HepG2 (cell line): Measurements from ENCODE around the gene RAMAC. TPM values are rescaled to one million over a fixed set of nuclear protein-coding genes. Genes with fewer than 3 reads are reported as not detected.

ENCODE experiments used
- AGO1 ChIP-seq: fragments of 200-400 bp; formaldehyde crosslinking; IDR thresholded peaks from 2 replicates; pipeline ENCODE4 v1.6.1; 2017; ENCODE audit warnings: mild to moderate bottlenecking, low read depth, low read length, moderate library complexity; ENCODE audit not compliant: poor library complexity, severe bottlenecking
- DNMT1 ChIP-seq: sonication (generic); formaldehyde crosslinking; IDR thresholded peaks from 2 replicates; pipeline ENCODE4 v1.5.1; 2020; ENCODE audit warnings: mild to moderate bottlenecking, missing genetic modification reagents
- HNRNPLL ChIP-seq: fragments of 200-400 bp; formaldehyde crosslinking; IDR thresholded peaks from 2 replicates; pipeline ENCODE4 v1.6.1; 2017; ENCODE audit warnings: mild to moderate bottlenecking, low read depth, low read length; ENCODE audit not compliant: poor library complexity, severe bottlenecking
- MIER2 ChIP-seq: IDR thresholded peaks from 2 replicates; pipeline ENCODE4 v1.6.1; 2016; ENCODE audit warnings: missing biosample characterization, missing genetic modification reagents
- MXD4 ChIP-seq: IDR thresholded peaks from 2 replicates; pipeline ENCODE4 v1.6.1; 2016; ENCODE audit warnings: mild to moderate bottlenecking, missing biosample characterization, missing genetic modification reagents
- NBN ChIP-seq: fragments of 450-650 bp; conservative IDR thresholded peaks from 2 replicates; pipeline ENCODE4 v1.6.1; 2017
- PCBP2 ChIP-seq: fragments of 200-400 bp; formaldehyde crosslinking; optimal IDR thresholded peaks from 2 replicates; pipeline ENCODE3; 2018; ENCODE audit warnings: low read length, low read depth; ENCODE audit not compliant: poor library complexity, severe bottlenecking
- SSRP1 ChIP-seq: IDR thresholded peaks from 2 replicates; pipeline ENCODE4 v1.6.1; 2016; ENCODE audit warnings: control low read depth
- THAP11 ChIP-seq: IDR thresholded peaks from 2 replicates; pipeline ENCODE4 v1.6.1; 2016; ENCODE audit warnings: missing biosample characterization, missing genetic modification reagents
- TOE1 ChIP-seq: sonication (generic); formaldehyde crosslinking; IDR thresholded peaks from 2 replicates; pipeline ENCODE4 v1.4.0; 2020; ENCODE audit warnings: mild to moderate bottlenecking, missing genetic modification reagents
- XBP1 ChIP-seq: sonication (generic); formaldehyde crosslinking; IDR thresholded peaks from 2 replicates; pipeline ENCODE4 v1.5.0; 2020; ENCODE audit warnings: missing genetic modification reagents
- ZNF446 ChIP-seq: sonication (generic); formaldehyde crosslinking; IDR thresholded peaks from 2 replicates; pipeline ENCODE4 v1.5.0; 2020; ENCODE audit warnings: mild to moderate bottlenecking, missing genetic modification reagents
- ZNF570 ChIP-seq: sonication (generic); formaldehyde crosslinking; IDR thresholded peaks from 2 replicates; pipeline ENCODE4 v1.4.0; 2020; ENCODE audit warnings: mild to moderate bottlenecking, missing genetic modification reagents, borderline replicate concordance
- ZNF652 ChIP-seq: IDR thresholded peaks from 2 replicates; pipeline ENCODE4 v1.6.1; 2016; ENCODE audit warnings: low read depth, borderline replicate concordance
- ZNF672 ChIP-seq: sonication (generic); formaldehyde crosslinking; IDR thresholded peaks from 2 replicates; pipeline ENCODE4 v1.8.1; 2022; ENCODE audit warnings: missing genetic modification reagents
- ZNF775 ChIP-seq: sonication (generic); formaldehyde crosslinking; IDR thresholded peaks from 2 replicates; pipeline ENCODE4 v1.4.0; 2020; ENCODE audit warnings: missing genetic modification reagents, mild to moderate bottlenecking, moderate library complexity, borderline replicate concordance
- ZSCAN12 ChIP-seq: sonication (generic); formaldehyde crosslinking; IDR thresholded peaks from 2 replicates; pipeline ENCODE4 v1.9.0; 2021; ENCODE audit warnings: mild to moderate bottlenecking, missing genetic modification reagents
- polyA plus RNA-seq, 8 experiments: library from polyadenylated mRNA; depleted of rRNA in 3 of 8; stranded (reverse) in 7 of 8; unstranded in 1 of 8; fragments of >200 nt; fragmentation: Illumina TruSeq in 4 of 8; extraction: Trizol in 4 of 8; gene quantifications; 2 replicates each; pipeline versions ENCODE4 v1.2.1 to v1.2.3, GENCODE V29; 2011 to 2016; ENCODE audit warnings: low read depth in 4 of 8, missing spikeins in 1 of 8, mixed read lengths in 1 of 8; ENCODE audit not compliant: insufficient read depth in 1 of 8
- total RNA-seq, 5 experiments: library from RNA; depleted of rRNA; stranded (reverse); fragments of >200 nt; fragmentation: Illumina TruSeq; extraction: Trizol; gene quantifications; 2 replicates each; pipeline ENCODE4 v1.2.3, GENCODE V29; 2016; ENCODE audit warnings: low read depth in 1 of 5
- TF ChIP-seq, protein P1 (sequence below): sonication (generic); formaldehyde crosslinking; conservative IDR thresholded peaks from 2 replicates; pipeline ENCODE4 v1.8.0; 2022; ENCODE audit warnings: mild to moderate bottlenecking, moderate library complexity, missing genetic modification reagents
- TF ChIP-seq, protein P2 (sequence below): sonication (generic); formaldehyde crosslinking; IDR thresholded peaks from 2 replicates; pipeline ENCODE4 v1.4.0; 2020; ENCODE audit warnings: missing genetic modification reagents
- TF ChIP-seq, protein P3 (sequence below): fragments of 450-650 bp; IDR thresholded peaks from 2 replicates; pipeline ENCODE4 v1.6.1; 2017; ENCODE audit warnings: mild to moderate bottlenecking
- TF ChIP-seq, protein P4 (sequence below): IDR thresholded peaks from 2 replicates; pipeline ENCODE4 v1.6.1; 2016; ENCODE audit warnings: mild to moderate bottlenecking, missing biosample characterization, missing genetic modification reagents
- TF ChIP-seq, protein P5 (sequence below): IDR thresholded peaks from 2 replicates; pipeline ENCODE4 v1.6.1; 2016; ENCODE audit warnings: missing compliant biosample characterization, missing genetic modification reagents, borderline replicate concordance

The RAMAC gene
- total and polyA plus RNA-seq, 2 of the 13 experiments (the other 11 are each of a cell fraction or from before 2014, with no cell fraction given): 22.2 to 45.9 TPM

DNA sequence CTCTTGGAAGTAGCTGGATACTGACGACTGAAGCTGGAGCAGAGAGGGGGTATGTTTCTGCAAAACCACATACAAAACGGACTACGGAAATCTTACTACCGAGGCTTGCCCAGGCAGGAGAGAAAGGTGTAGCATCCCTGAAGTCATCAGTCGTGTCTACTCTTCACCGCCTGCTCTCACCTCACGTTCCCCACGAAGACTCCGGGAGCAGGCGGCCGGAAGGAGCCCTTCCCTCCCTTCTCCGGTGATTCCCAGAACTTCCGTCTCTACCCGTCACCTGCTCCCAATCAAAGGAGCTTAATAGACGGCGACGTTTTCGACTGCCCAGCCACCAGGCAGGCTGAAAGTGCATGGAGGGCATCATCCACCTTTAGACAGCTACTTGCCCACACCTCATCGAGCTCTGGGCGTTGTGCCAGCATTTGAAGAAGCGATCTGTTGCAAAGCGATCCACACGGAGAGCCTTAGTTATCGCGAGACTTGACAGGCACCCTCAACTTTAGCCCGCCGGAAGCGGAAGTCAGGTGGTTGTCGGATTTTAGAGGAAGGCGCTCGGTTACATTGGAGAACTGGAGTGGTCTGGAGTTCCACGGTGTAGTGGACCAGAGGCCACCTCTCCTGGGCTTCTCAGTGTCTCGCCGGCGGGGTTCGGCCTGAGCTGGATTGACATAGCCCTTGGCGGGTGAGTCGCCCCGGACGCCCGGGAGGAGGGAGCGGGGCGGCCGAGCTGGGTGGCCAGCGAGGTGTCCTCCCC, at the start of gene RAMAC (continued):
- TF ChIP-seq ZSCAN12 (no peak), ZNF672 (CRISPR knock-in tag) (no peak), TOE1 (CRISPR knock-in tag) (no peak; the same call in 1 of the 2 replicates), THAP11 (CRISPR knock-in tag) (peak; percentile 86), ZNF775 (CRISPR knock-in tag) (no peak), MXD4 (CRISPR knock-in tag) (peak; percentile 93; the same call in 1 of the 2 replicates), XBP1 (CRISPR knock-in tag) (no peak), ZNF652 (no peak), PCBP2 (no peak), DNMT1 (CRISPR knock-in tag) (no peak), ZNF570 (CRISPR knock-in tag) (0 out of 2 replicates have a peak, but pooled peaks have one; percentile 85), SSRP1 (no peak), AGO1 (no peak), ZNF446 (CRISPR knock-in tag) (peak; percentile 97), HNRNPLL (no peak), NBN (no peak), MIER2 (peak; percentile 63; the same call in 1 of the 2 replicates)
- TF ChIP-seq, protein P1, sequence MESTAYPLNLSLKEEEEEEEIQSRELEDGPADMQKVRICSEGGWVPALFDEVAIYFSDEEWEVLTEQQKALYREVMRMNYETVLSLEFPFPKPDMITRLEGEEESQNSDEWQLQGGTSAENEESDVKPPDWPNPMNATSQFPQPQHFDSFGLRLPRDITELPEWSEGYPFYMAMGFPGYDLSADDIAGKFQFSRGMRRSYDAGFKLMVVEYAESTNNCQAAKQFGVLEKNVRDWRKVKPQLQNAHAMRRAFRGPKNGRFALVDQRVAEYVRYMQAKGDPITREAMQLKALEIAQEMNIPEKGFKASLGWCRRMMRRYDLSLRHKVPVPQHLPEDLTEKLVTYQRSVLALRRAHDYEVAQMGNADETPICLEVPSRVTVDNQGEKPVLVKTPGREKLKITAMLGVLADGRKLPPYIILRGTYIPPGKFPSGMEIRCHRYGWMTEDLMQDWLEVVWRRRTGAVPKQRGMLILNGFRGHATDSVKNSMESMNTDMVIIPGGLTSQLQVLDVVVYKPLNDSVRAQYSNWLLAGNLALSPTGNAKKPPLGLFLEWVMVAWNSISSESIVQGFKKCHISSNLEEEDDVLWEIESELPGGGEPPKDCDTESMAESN (CRISPR knock-in tag): peak; percentile 81; the same call in 1 of the 2 replicates
- TF ChIP-seq, protein P2, sequence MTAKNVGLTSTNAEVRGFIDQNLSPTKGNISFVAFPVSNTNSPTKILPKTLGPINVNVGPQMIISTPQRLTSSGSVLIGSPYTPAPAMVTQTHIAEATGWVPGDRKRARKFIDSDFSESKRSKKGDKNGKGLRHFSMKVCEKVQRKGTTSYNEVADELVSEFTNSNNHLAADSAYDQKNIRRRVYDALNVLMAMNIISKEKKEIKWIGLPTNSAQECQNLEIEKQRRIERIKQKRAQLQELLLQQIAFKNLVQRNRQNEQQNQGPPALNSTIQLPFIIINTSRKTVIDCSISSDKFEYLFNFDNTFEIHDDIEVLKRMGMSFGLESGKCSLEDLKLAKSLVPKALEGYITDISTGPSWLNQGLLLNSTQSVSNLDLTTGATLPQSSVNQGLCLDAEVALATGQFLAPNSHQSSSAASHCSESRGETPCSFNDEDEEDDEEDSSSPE (CRISPR knock-in tag): peak; percentile 96
- TF ChIP-seq, protein P3, sequence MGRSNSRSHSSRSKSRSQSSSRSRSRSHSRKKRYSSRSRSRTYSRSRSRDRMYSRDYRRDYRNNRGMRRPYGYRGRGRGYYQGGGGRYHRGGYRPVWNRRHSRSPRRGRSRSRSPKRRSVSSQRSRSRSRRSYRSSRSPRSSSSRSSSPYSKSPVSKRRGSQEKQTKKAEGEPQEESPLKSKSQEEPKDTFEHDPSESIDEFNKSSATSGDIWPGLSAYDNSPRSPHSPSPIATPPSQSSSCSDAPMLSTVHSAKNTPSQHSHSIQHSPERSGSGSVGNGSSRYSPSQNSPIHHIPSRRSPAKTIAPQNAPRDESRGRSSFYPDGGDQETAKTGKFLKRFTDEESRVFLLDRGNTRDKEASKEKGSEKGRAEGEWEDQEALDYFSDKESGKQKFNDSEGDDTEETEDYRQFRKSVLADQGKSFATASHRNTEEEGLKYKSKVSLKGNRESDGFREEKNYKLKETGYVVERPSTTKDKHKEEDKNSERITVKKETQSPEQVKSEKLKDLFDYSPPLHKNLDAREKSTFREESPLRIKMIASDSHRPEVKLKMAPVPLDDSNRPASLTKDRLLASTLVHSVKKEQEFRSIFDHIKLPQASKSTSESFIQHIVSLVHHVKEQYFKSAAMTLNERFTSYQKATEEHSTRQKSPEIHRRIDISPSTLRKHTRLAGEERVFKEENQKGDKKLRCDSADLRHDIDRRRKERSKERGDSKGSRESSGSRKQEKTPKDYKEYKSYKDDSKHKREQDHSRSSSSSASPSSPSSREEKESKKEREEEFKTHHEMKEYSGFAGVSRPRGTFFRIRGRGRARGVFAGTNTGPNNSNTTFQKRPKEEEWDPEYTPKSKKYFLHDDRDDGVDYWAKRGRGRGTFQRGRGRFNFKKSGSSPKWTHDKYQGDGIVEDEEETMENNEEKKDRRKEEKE: no peak
- TF ChIP-seq, protein P4, sequence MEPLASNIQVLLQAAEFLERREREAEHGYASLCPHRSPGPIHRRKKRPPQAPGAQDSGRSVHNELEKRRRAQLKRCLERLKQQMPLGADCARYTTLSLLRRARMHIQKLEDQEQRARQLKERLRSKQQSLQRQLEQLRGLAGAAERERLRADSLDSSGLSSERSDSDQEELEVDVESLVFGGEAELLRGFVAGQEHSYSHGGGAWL (CRISPR knock-in tag): peak; percentile 95
- TF ChIP-seq, protein P5, sequence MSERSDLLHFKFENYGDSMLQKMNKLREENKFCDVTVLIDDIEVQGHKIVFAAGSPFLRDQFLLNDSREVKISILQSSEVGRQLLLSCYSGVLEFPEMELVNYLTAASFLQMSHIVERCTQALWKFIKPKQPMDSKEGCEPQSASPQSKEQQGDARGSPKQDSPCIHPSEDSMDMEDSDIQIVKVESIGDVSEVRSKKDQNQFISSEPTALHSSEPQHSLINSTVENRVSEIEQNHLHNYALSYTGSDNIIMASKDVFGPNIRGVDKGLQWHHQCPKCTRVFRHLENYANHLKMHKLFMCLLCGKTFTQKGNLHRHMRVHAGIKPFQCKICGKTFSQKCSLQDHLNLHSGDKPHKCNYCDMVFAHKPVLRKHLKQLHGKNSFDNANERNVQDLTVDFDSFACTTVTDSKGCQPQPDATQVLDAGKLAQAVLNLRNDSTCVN (CRISPR knock-in tag): peak; percentile 84
